Esophagus muscularis mucosa (tissue), 4 donors: Measurements from ENCODE around the gene PAPOLG.

Experiments used
- EP300 ChIP-seq: sonication (generic); formaldehyde crosslinking; IDR thresholded peaks from one replicate; pipeline ENCODE4 v1.6.1; 2017; ENCODE audit warnings: antibody characterized with exemption
- POLR2A ChIP-seq: fragments of 450-650 bp; IDR thresholded peaks from one replicate; pipeline ENCODE4 v1.6.1; 2017; ENCODE audit warnings: antibody characterized with exemption, moderate library complexity, mild to moderate bottlenecking, low read depth
- TF ChIP-seq, protein P1 (sequence below), 3 experiments: fragments of 200-600 bp in 2 of 3; fragments of 450-650 bp in 1 of 3; sonication (generic) in 2 of 3; IDR thresholded peaks; one replicate each; pipeline ENCODE4 v1.5.1; 2017 to 2019; ENCODE audit warnings: antibody characterized with exemption in 3 of 3, mild to moderate bottlenecking in 2 of 3, moderate library complexity in 1 of 3

DNA sequence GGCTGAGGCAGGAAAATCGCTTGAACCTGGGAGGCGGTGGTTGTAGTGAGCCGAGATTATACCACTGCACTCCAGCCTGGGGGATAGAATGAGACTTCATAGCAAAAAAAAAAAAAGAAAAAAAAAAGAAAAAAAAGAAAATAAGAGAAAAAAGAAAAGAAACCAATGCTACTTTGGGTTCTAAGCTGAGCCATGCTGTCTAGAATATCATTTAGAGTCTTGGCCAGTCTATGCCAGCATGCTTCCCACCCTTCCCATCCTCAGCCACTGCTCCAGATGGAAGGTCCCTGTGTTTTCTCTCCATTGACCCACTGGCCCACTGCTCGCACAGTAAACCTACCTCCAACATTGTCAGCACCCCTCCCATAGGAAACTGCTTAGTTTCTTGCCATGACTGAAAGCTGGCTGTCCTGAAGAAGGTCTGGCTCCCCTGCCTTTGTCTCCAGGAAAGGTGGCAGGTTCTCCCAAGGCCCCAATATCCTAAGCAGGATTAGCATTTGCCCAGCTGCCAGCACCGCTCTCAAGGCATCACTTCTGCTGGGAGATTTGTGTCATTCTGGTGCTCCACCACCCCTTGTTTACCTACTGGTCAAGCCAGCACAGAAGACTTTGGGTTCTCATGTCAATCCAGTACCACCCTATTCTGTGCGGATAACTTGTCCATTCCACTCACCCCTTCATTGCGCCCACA, 47.3 kb upstream of the PAPOLG start:
- TF ChIP-seq, protein P1, sequence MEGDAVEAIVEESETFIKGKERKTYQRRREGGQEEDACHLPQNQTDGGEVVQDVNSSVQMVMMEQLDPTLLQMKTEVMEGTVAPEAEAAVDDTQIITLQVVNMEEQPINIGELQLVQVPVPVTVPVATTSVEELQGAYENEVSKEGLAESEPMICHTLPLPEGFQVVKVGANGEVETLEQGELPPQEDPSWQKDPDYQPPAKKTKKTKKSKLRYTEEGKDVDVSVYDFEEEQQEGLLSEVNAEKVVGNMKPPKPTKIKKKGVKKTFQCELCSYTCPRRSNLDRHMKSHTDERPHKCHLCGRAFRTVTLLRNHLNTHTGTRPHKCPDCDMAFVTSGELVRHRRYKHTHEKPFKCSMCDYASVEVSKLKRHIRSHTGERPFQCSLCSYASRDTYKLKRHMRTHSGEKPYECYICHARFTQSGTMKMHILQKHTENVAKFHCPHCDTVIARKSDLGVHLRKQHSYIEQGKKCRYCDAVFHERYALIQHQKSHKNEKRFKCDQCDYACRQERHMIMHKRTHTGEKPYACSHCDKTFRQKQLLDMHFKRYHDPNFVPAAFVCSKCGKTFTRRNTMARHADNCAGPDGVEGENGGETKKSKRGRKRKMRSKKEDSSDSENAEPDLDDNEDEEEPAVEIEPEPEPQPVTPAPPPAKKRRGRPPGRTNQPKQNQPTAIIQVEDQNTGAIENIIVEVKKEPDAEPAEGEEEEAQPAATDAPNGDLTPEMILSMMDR (IDR thresholded peaks at IDR 0.05) = no peak
- TF ChIP-seq POLR2A (no peak), EP300 (no peak)
